BLaER1 (cell line): ENCODE data around the gene GLRX3.

Experiments
- H3K27ac ChIP-seq: shearing (Covaris generic); formaldehyde crosslinking; 2 replicates; pipeline ENCODE4 v1.8.1; 2022
- H3K27me3 ChIP-seq: shearing (Covaris generic); formaldehyde crosslinking; 2 replicates; pipeline ENCODE4 v1.8.1; 2022
- H3K36me3 ChIP-seq: shearing (Covaris generic); formaldehyde crosslinking; 2 replicates; pipeline ENCODE4 v1.8.1; 2022
- H3K4me1 ChIP-seq: shearing (Covaris generic); formaldehyde crosslinking; 2 replicates; pipeline ENCODE4 v1.8.1; 2022
- H3K4me2 ChIP-seq: shearing (Covaris generic); formaldehyde crosslinking; 2 replicates; pipeline ENCODE4 v1.8.1; 2022
- H3K4me3 ChIP-seq: shearing (Covaris generic); formaldehyde crosslinking; 2 replicates; pipeline ENCODE4 v1.8.1; 2022
- H3K9ac ChIP-seq: shearing (Covaris generic); formaldehyde crosslinking; 2 replicates; pipeline ENCODE4 v1.8.1; 2022
- H3K9me3 ChIP-seq: shearing (Covaris generic); formaldehyde crosslinking; 2 replicates; pipeline ENCODE4 v1.8.1; 2022
- H4K20me1 ChIP-seq: shearing (Covaris generic); formaldehyde crosslinking; 2 replicates; pipeline ENCODE4 v1.8.1; 2022
- Cebpa-rat ChIP-seq: shearing (Covaris generic); IDR thresholded peaks from 2 replicates; pipeline ENCODE4 v1.8.1; 2022

The GLRX3 gene

GRCh38 chr10:130181858-130182257 is 45.7 kb downstream of the GLRX3 start:
- Histone ChIP-seq H3K27ac (no peak overlapping the region), H3K4me3 (no peak overlapping the region), H3K36me3 (peaks cover 91% of the 10 kb centered on the region), H3K27me3 (no peaks in the 10 kb centered on the region), H3K9ac (no peak overlapping the region), H3K9me3 (no peaks in the 10 kb centered on the region), H3K4me2 (no peak overlapping the region), H4K20me1 (no peaks in the 10 kb centered on the region), H3K4me1 (peaks cover 17% of the 10 kb centered on the region)
- TF ChIP-seq Cebpa-rat = no peak

DNA sequence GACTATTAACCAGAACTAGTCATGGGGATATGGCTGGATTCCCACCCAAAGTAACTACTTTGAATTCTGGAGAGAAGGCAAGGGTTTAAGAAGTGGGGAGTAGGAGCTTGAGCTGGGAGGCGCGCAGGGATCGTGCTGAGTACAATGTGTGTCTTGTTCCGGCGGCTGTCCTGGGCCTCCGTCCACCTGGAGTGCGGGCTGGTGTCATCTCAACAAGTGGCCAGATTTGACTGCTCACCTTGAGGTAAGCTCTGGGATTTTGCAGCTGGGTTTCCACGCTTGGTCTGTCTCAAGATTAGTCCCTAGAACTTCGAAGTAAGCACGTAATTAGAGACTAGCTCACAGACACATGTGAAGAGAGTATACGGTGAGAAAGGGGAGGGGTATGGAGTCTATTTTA is 49.4 kb downstream of the GLRX3 start:
- Histone ChIP-seq H3K9ac (no peak overlapping the region), H3K27ac (no peak overlapping the region), H3K4me3 (no peak overlapping the region), H3K4me1 (peaks cover 19% of the 10 kb centered on the region), H3K27me3 (no peaks in the 10 kb centered on the region), H3K4me2 (no peak overlapping the region), H3K36me3 (peaks cover 75% of the 10 kb centered on the region), H4K20me1 (no peaks in the 10 kb centered on the region), H3K9me3 (no peaks in the 10 kb centered on the region)
- no peak for TF ChIP-seq Cebpa-rat

DNA sequence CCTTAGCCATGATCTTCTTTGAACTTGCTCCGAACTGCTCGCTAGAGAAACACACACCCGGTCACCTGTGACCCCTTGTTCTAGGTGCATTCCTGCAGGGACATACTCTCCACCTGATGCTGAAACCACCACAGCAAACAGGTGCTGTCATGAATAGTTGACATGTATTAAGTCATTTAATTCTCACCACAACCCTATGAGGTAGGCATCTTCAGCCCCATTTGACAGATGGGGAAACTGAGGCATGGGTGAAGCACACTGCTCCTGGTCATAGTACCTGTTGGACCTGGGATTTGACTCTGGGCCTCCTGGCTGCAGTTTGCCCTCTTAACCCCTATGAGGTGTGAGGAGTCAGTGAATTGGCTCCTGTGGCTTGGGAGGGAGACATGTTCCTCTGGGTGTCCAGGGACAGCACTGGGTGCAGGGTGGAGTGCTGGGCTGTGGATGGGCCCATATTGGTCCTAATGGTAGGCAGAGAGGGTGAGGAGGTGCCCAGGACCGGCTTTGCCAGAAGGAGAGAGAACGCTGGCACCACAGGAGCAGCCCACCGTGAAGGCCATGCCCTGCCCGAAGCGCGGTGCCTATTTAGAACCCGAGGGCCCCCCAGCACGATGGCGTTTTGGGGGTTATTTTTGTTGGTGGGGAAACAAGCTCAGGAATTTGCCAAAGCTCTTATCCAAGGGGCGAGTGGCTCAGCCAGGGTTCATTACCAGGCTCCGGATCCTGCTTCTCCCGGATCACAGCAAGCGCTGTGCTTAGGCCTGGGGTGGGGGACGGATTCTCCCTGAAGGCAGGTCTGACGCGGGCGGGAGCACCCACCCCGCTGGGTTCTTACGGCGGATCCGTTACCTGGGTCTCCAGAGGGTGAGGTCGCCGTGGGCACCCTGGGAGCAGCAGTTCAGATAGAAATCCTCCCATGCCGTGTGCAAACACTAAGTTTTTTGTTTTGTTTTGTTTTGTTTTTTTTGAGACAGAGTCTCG is 52.3 kb downstream of the GLRX3 start:
- Histone ChIP-seq H3K27ac (no peak overlapping the region), H3K36me3 (peaks cover 46% of the 10 kb centered on the region), H3K4me2 (no peak overlapping the region), H3K4me3 (no peak overlapping the region), H3K27me3 (no peaks in the 10 kb centered on the region), H4K20me1 (no peaks in the 10 kb centered on the region), H3K9me3 (no peaks in the 10 kb centered on the region), H3K4me1 (peaks cover 19% of the 10 kb centered on the region), H3K9ac (no peak overlapping the region)
- no peak for TF ChIP-seq Cebpa-rat

DNA sequence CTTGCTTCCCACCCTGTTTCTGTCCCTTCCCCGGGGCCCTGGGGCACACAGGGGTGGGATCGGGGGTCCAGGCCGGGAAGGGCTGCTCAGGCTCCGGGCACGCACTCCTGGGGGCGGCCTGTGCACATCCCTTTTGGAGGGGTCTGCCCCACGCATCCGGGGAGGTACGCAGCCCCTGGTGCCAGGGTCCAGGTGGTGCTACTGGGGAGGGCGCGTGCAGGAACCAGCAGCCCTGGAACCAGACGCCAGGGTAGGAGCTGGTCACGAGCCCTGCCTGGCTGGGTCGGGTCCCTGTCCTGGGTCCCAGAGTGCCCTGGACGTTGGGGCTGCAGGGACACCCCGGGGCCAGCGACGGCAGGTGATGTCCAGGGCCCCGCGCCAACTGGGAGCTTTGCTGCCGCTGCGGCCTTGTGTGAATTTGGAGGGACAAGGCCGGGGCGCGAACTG is 53.4 kb downstream of the GLRX3 start:
- H4K20me1 ChIP-seq = no peaks in the 10 kb centered on the region
- H3K4me2 ChIP-seq = no peak overlapping the region
- H3K27me3 ChIP-seq = no peaks in the 10 kb centered on the region
- no peak overlapping the region for H3K9ac ChIP-seq
- H3K4me3 ChIP-seq = no peak overlapping the region
- peaks cover 19% of the 10 kb centered on the region for H3K4me1 ChIP-seq
- TF ChIP-seq Cebpa-rat = no peak
- peaks cover 35% of the 10 kb centered on the region for H3K36me3 ChIP-seq
- no peaks in the 10 kb centered on the region for H3K9me3 ChIP-seq
- no peak overlapping the region for H3K27ac ChIP-seq

- Histone ChIP-seq H3K9me3 (no peaks in the 10 kb centered on the region), H3K27ac (peak overlapping the region; percentile 60), H3K4me1 (peaks cover 19% of the 10 kb centered on the region), H3K4me2 (peak overlapping the region; percentile 100), H4K20me1 (no peaks in the 10 kb centered on the region), H3K4me3 (peak overlapping the region; percentile 72), H3K9ac (peak overlapping the region; percentile 76), H3K36me3 (peaks cover 29% of the 10 kb centered on the region), H3K27me3 (no peaks in the 10 kb centered on the region)
- TF ChIP-seq Cebpa-rat = no peak
Measured at GRCh38 chr10:130190055-130190736, 54.0 kb downstream of the GLRX3 start.

- no peaks in the 10 kb centered on the region for H3K9me3 ChIP-seq
- H3K4me2 ChIP-seq = peak overlapping the region; percentile 100
- peak overlapping the region; percentile 76 for H3K9ac ChIP-seq
- H3K4me1 ChIP-seq = peaks cover 19% of the 10 kb centered on the region
- no peaks in the 10 kb centered on the region for H4K20me1 ChIP-seq
- H3K27ac ChIP-seq = peak overlapping the region; percentile 60
- peaks cover 24% of the 10 kb centered on the region for H3K36me3 ChIP-seq
- no peaks in the 10 kb centered on the region for H3K27me3 ChIP-seq
- no peak for TF ChIP-seq Cebpa-rat
- peak overlapping the region; percentile 72 for H3K4me3 ChIP-seq
Measured at GRCh38 chr10:130190737-130191115, 54.5 kb downstream of the GLRX3 start.

DNA sequence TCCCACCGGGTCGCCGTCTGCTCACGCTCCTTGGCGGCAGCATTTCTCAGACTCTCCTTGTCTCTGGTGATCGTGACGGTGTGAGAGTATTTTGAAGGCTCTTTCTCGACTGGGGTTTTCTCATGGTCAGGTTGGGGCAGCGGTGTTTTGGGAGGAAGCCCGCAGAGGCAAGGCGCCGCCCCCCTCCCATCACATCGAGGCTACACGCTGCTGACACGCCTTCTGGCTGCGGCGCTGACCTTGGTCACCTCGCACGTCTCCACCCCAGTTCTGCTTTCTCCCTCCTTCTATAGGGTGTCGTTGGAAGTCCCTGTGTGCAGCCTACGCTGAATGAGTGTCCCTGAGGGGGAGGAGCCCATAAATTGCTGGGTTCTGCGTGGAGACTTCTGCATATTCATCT is 55.2 kb downstream of the GLRX3 start:
- Histone ChIP-seq H3K9me3 (no peaks in the 10 kb centered on the region), H4K20me1 (no peaks in the 10 kb centered on the region), H3K9ac (no peak overlapping the region), H3K36me3 (peaks cover 20% of the 10 kb centered on the region), H3K4me3 (no peak overlapping the region), H3K4me1 (peaks cover 19% of the 10 kb centered on the region), H3K4me2 (no peak overlapping the region), H3K27ac (no peak overlapping the region), H3K27me3 (no peaks in the 10 kb centered on the region)
- TF ChIP-seq Cebpa-rat = no peak

DNA sequence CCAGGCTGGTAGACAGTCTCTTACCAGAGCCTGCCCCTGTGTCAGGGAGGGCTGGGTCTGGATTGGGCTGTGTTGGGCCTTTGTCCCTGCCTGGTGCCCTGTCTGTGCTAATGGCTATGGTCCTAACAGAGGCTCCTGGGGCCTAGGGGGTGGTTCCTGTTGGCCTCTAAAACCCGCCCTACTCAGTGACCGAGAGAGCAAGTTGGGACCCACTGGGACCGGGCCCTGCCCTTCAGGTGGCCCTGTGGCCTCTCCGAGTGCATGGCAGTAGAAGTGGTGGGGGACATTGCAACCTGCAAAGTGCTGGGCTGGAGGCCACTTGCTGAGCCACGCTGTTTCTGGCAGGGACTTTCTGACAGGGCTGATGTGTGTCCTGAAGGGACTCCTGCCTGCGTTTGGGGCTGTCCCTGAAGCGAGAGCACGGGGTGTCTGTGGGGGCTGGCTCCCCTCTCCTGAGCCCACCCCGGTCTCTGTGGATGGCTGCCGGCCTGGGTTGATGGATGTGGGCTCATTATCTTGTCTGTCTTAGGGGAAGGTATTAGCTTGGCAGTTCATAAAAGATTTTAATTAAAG is 56.2 kb downstream of the GLRX3 start:
- TF ChIP-seq Cebpa-rat = no peak
- Histone ChIP-seq H3K4me1 (peaks cover 19% of the 10 kb centered on the region), H3K27me3 (no peaks in the 10 kb centered on the region), H4K20me1 (no peaks in the 10 kb centered on the region), H3K4me2 (no peak overlapping the region), H3K4me3 (no peak overlapping the region), H3K9ac (no peak overlapping the region), H3K9me3 (no peaks in the 10 kb centered on the region), H3K36me3 (peaks cover 10% of the 10 kb centered on the region; the same call in 1 of the 2 replicates), H3K27ac (no peak overlapping the region)

- Histone ChIP-seq H3K27ac (no peak overlapping the region), H3K9me3 (no peaks in the 10 kb centered on the region), H3K4me3 (no peak overlapping the region), H3K4me1 (peaks cover 12% of the 10 kb centered on the region), H3K4me2 (no peak overlapping the region), H3K27me3 (no peaks in the 10 kb centered on the region), H4K20me1 (no peaks in the 10 kb centered on the region), H3K36me3 (peaks cover 3% of the 10 kb centered on the region; the same call in 1 of the 2 replicates), H3K9ac (no peak overlapping the region)
- TF ChIP-seq Cebpa-rat = no peak
Measured at GRCh38 chr10:130193033-130193432, 56.8 kb downstream of the GLRX3 start.
